Fibroblast of skin of left biceps (primary cell): Measurements from ENCODE around the gene ABCA3.

Experiments
- DNase-seq, 2 experiments: peaks; one replicate each; pipeline ENCODE4 v3.0.0-alpha.2; 2013; ENCODE audit warnings: low read depth in 2 of 2

ABCA3 gene

GRCh38 chr16:2235695-2236336 lies 104.7 kb downstream of the ABCA3 start:
- no peak for DNase-seq

- no peak for DNase-seq
These were observed 105.3 kb downstream of the ABCA3 start for GRCh38 chr16:2235234-2235651.

GRCh38 chr16:2234813-2235170 lies 105.7 kb downstream of the ABCA3 start:
- no peak for DNase-seq

GRCh38 chr16:2233872-2234812 lies 106.4 kb downstream of the ABCA3 start:
- no peak for DNase-seq

GRCh38 chr16:2233046-2233775 lies 107.3 kb downstream of the ABCA3 start:
- DNase-seq = no peak

- DNase-seq = no peak
These were observed 108.2 kb downstream of the ABCA3 start for GRCh38 chr16:2232094-2232990.

GRCh38 chr16:2231016-2231931 lies 109.3 kb downstream of the ABCA3 start:
- no peak for DNase-seq

- no peak for DNase-seq
These were observed 110.2 kb downstream of the ABCA3 start for GRCh38 chr16:2230376-2230775.

- no peak for DNase-seq
These were observed 110.8 kb downstream of the ABCA3 start for GRCh38 chr16:2229632-2230250.

- no peak for DNase-seq
These were observed 111.4 kb downstream of the ABCA3 start for GRCh38 chr16:2229091-2229490.

GRCh38 chr16:2228161-2228824 lies 112.2 kb downstream of the ABCA3 start:
- DNase-seq = no peak

- no peak for DNase-seq
These were observed 113.6 kb downstream of the ABCA3 start for GRCh38 chr16:2226918-2227317.

- no peak for DNase-seq
These were observed 114.2 kb downstream of the ABCA3 start for GRCh38 chr16:2226245-2226793.
